Measurements from ENCODE around the gene SCAF4.

GRCh38 chr21:31713115-31713514 lies 18.8 kb downstream of the SCAF4 start:
- TF ChIP-seq CTCF (IDR thresholded peaks at IDR 0.05; ENCODE audit: extremely low read depth in 1 of 2, insufficient read depth in 1 of 2, low read depth in 1 of 2, low read length in 2 of 2) (no peak), POLR2A (IDR thresholded peaks at IDR 0.05; ENCODE audit: low read depth, low read length) (no peak), MAX (IDR thresholded peaks at IDR 0.05; ENCODE audit: insufficient read depth, insufficient read length) (no peak), POLR2AphosphoS5 (IDR thresholded peaks at IDR 0.05; ENCODE audit: insufficient read depth, low read depth, low read length) (no peak), EZH2 (IDR thresholded peaks at IDR 0.05; ENCODE audit: borderline replicate concordance, low read depth, low read length, severe bottlenecking) (no peak), MYC (IDR thresholded peaks at IDR 0.05; ENCODE audit: low read depth, low read length) (no peak)

Data from endothelial cell of umbilical vein (primary cell).